HG02763 (cell line): ENCODE measurements around the gene ABCG8.

Experiments used
- ATAC-seq: cut with Tn5 transposase; IDR thresholded peaks from one replicate; pipeline ENCODE4 v1.9.1; 2021; ENCODE audit warnings: mild to moderate bottlenecking, moderate library complexity; ENCODE audit not compliant: unreplicated experiment

ABCG8 gene

DNA sequence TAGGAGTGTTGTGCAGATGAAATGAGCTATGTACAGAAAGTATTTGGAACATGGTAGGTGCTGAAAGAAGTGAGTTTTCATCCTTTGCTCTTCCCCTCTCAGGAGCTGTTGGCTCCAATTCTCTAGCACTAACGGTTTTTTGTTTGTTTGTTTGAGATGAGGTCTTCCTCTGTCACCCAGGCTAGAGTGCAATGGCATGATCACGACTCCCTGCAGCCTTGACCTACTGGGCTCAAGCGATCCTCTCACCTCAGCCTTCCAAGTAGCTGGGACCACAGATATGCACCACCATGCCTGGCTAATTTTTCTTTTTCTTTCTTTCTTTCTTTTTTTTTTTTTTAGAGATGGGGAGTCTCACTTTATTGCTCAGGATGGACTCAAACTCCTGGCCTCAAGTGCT lies 12.9 kb upstream of the ABCG8 start:
- ATAC-seq = no peak

DNA sequence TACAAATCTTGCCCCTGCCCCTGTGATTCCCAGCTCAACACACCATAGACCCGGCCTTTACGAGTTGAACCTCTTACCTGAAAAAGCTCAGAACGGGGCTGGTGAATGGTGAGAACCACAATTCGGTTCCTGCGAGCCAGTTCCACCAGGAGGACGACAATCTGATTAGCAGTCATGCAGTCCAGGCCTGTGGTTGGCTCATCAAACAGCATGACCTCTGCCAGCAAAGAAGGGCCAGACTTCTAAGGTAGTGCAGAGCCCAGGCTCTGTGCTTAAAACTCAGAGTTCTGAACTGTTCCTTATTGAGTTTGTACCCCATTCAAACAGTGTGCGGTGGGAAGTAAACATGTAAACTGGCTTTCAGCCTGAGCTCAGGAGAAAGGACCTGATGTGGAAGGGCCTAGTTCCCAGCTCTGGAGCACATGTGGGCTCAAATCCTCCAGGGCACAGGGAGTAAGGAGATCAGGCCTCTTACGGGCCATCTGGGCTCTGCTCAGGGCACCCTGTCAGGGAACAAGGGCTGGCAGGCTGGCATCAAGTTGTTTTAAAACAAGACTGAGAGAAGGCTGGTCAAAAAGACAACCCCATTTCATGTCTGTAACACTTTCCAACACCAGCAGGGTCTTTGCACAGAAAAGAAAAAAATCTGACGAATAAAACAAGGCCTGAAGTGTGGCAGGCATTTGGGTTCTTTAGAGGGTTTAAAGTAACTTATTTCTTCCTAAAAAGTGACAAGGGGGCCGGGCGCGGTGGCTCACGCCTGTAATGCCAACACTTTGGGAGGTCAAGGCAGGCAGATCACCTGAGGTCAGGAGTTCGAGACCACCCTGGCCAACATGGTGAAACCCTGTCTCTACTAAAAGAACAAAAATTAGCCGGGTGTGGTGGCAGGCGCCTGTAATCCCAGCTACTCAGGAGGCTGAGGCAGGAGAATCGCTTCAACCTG lies 12.2 kb upstream of the ABCG8 start:
- no peak for ATAC-seq

- ATAC-seq = no peak
Observed at GRCh38 chr2:43831543-43832294, 7.1 kb upstream of the ABCG8 start.

- ATAC-seq = no peak
Observed at GRCh38 chr2:43832457-43832856, 6.3 kb upstream of the ABCG8 start.

DNA sequence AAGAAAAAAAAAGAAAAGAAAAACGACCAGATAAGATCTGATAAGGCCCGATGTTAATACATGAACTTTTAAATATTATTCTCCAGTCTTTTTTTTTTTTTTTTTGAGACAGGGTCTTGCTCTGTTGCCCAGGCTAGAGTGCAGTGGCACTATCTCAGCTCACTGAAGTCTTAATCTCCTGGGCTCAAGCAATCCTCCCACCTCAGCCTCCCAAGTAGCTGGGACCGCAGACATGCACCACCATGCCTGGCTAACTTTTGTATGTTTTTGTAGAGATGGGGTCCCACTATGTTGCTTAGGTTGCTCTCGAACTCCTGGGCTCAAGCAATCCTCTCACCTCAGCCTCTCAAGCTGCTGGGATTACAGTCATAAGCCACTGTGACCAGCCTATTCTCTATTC lies 1.7 kb upstream of the ABCG8 start:
- ATAC-seq = no peak

DNA sequence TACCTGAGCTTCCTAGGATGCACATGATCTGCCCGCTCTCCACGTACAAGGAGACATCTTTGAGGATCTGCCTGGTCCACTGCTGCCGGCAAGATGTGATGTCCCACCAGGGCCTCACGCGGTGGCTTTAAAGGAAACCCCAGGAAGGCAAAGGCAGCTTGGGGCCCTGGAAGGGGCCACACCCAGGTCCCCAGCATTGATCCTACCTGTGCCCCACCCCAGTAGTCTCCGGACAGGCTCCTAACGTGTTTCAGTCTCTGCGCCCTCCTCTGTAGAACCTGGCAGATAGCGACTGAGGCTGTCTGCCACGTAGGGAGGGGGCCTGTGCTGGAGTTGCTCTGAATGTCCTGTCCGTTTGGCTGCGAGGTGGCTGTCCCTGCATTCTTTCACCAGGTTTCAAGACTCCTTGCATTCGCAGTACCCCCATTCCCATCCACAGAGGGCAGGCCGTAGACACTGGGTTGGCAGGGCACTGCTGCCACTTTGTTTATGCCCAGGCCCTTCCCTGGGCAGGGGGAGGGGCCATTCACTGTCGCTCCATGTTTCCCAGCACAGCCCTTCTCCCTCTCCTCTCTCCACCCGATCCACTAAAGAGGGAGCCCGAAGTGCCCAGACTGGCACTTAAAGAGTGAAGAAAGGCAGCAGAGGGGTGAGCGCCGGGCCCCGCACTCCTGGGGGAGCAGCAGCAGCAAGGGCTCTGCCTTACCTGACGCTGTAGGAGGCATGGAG lies 776 bp upstream of the ABCG8 start:
- ATAC-seq = no peak

- ATAC-seq = no peak
Observed at GRCh38 chr2:43839776-43840564, 1.2 kb downstream of the ABCG8 start.

DNA sequence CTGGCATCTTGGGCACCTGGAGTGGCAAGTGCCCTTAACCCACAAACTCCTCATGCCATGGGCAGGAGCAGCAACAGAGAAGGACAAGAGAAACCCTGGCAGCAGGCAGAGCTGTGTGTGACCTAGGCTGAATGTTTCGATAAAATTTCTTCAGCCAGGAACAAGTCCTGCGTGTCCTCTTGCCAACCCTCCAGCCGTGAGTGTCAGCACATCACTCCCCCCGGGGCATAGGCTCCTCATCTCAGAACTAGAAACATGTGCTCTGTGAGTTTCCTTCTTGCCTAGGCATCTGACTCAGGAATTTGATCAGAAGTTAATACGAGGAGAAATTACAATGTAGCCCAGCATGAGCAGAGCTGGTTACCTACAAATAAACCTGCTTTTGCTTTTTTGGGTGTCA lies 2.2 kb downstream of the ABCG8 start:
- ATAC-seq = no peak

DNA sequence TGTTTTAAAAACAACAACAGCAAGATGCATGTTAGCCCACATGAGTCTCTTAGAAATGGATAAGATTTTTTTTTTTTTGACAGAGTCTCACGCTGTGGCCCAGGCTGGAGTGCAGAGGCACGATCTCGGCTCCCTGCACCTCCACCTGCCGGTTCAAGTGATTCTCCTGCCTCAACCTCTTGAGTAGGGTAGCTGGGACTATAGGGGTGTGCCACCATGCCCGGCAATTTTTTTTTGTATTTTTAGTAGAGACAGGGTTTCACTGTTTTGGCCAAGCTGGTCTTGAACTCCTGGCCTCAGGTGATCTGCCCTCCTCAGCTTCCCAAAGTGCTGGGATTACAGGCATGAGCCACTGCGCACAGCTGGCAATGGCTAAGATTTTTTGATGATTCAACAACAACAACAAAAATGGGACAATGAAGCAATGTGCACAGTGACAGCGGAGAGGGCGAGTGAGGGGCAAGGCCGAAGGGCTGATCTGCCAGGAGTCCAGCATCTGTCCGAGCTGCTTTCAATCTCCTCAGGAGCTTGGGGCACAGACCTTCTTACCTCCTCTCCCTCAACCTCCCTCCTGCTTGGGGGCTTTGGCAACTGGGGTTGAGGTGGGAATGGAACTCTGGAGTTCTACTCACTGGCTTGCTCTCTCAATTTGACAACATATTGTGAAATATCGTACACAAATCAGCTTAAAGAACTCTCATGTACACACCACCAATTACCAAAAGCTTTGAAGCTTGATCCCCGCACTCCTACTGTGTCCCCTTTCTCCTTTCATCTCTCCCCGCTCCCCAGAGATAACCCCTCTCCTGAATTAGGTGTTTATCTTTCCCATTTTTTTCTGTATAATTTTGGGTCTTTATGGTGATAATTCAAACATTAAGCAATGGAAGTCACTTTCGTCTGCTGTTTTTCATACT lies 3.4 kb downstream of the ABCG8 start:
- no peak for ATAC-seq

DNA sequence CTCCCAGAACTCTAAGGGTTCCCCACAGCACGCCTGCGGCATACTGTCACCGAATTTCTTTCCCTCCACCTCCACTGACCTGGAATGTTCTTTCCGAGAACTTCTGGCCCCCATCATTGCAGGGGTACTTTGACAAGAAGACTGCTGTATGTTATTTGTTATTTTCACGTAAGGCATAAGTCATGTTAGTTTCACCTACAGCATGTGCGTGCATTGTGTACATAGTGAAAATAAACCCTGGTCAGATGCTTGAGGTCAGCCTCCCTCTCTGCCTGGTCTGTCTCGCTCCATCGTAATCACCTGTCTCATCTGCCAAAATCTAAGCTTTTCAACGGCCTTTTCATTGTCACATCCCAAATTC lies 4.1 kb downstream of the ABCG8 start:
- no peak for ATAC-seq

- no peak for ATAC-seq
Observed at GRCh38 chr2:43845181-43845580, 6.4 kb downstream of the ABCG8 start.

GRCh38 chr2:43846140-43846793 lies 7.5 kb downstream of the ABCG8 start:
- no peak for ATAC-seq

DNA sequence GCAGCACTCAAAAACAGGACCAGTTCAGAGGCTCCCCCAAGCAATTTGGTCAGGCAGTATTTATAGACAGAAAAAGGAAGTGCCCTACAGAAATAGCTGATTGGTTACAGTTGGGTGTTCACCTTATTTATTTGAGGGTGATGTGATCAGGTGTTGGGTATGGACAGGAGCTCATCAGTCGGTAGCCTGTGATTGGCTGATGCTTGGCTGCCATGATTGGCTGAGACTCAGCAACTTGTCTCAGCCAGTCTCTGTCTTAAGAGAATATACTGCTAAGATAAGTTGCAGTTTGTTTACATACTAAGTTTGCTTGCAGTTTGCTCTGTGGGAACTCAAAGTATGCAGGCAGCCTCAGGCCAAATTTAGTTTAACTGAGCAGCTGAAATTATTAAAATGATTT lies 9.4 kb downstream of the ABCG8 start:
- no peak for ATAC-seq

GRCh38 chr2:43851011-43851980 lies 12.5 kb downstream of the ABCG8 start:
- ATAC-seq = no peak

- no peak for ATAC-seq
Observed at GRCh38 chr2:43852196-43852730, 13.5 kb downstream of the ABCG8 start.

DNA sequence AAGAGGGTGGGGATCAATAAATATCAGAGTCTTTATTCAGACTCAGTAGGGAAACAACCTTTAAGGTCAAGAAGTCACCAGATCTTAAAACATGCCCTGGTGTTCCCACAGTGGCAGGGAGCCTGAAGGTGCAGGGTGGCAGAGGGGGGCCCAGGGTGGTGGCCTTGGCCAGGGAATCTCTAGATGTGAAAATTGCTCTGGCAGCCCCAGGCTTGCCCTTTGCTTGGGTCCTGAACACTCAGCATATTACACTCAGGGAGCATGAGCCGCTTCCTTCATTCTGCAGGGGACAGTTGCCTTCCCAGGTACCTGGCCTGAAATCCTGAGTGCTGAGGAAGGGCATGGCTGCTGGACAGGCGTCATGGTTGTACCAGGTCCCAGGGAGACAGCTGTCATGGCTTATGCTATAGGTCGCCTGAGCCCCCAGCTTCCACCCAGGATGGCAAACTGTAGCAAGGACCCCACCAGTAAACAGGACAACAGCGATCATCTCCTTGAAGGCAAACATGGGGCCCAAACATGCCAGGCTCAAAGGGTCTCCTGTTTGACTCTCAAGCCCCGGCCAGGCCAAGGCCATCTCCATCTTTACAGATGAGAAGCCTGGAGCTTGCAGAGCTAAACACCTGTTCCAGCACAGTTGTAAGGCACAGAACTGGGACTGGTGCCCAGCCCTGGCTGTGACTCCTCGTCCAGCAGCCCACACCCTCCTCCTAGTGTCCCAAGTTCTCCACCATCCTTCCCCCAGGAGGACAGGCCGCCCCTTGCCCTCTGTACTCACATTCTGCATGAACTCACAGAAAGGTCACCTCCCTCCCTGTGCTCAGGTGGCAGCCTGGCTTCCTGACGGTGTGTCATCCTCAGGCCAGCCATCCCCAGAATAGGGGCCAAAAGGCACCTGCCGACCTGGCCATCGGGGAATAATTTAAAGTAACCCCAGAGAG lies 14.6 kb downstream of the ABCG8 start:
- no peak for ATAC-seq

- no peak for ATAC-seq
Observed at GRCh38 chr2:43854671-43855070, 15.9 kb downstream of the ABCG8 start.
